HepG2 (cell line): ENCODE measurements around the gene RAPGEF6. TPM values are rescaled to one million over a fixed set of nuclear protein-coding genes. Genes with fewer than 3 reads are reported as not detected.
"Not testable (repeated sequence)": the region's sequence is repeated elsewhere in the genome, so short reads cannot be mapped to it uniquely, and the experiment has no call there.

Experiments used
- ATAC-seq: fragments of 200-7000 bp; cut with Tn5 transposase; 3 replicates; pipeline ENCODE4 v1.9.1; 2020; ENCODE audit warnings: mild to moderate bottlenecking, moderate library complexity
- BruUV-seq: library from RNA; stranded (reverse); fragments of 400-500 nt; replicated peaks from 2 replicates; lab custom pipeline; 2021; lab: Mats Ljungman, UMichigan
- CTCF ChIA-PET: fragments of 300-600 bp; formaldehyde crosslinking; extraction: SDS; loops from one replicate; lab custom pipeline; 2021; ENCODE audit warnings: low total read pairs, inconsistent platforms, low intra/inter-chr PET ratio; lab: Yijun Ruan, JAX
- POLR2A ChIA-PET: fragments of 350-600 bp; sonication (Branson Sonifier 250); formaldehyde crosslinking; loops from one replicate; lab custom pipeline; 2020; ENCODE audit warnings: antibody characterized with exemption, inconsistent platforms; lab: Yijun Ruan, JAX
- DNase-seq: peaks from one replicate; pipeline ENCODE4 v3.0.0-alpha.2; 2015; ENCODE audit warnings: low spot score
- FAIRE-seq: peaks from 3 replicates; lab custom pipeline; 2011; peaks lifted over from hg19 to GRCh38; lab: Jason Lieb, UNC
- H2AFZ ChIP-seq: one replicate; pipeline ENCODE4 v1.6.1; 2011; ENCODE audit warnings: low read length, inconsistent platforms
- H3K27ac ChIP-seq: fragments of 300-600 bp; 3 replicates; pipeline ENCODE4 v1.8.0; 2011; ENCODE audit warnings: mixed run types, mild to moderate bottlenecking, mixed read lengths, low read length, inconsistent platforms; ENCODE audit not compliant: insufficient read depth; ENCODE audit errors: extremely low read length
- H3K27me3 ChIP-seq, 2 experiments: fragments of 200-600 bp in 1 of 2; 2 replicates in 1 of 2; 3 replicates in 1 of 2; pipeline versions ENCODE4 v1.6.0 to v1.8.0; 2011; ENCODE audit warnings: low read length in 2 of 2, mild to moderate bottlenecking in 2 of 2, moderate library complexity in 2 of 2, inconsistent platforms in 1 of 2; ENCODE audit not compliant: insufficient read depth in 2 of 2, control insufficient read depth in 1 of 2
- H3K36me3 ChIP-seq, 2 experiments: fragments of 200-600 bp in 1 of 2; replicated peaks in 1 of 2; 2 replicates in 1 of 2; 3 replicates in 1 of 2; pipeline versions ENCODE4 v1.5.1 to v1.8.0; 2011; ENCODE audit warnings: low read length in 2 of 2, inconsistent platforms in 1 of 2; ENCODE audit not compliant: insufficient read depth in 2 of 2, control insufficient read depth in 1 of 2
- H3K4me1 ChIP-seq: 2 replicates; pipeline ENCODE4 v1.5.1; 2012; ENCODE audit warnings: low read length, inconsistent platforms; ENCODE audit not compliant: insufficient read depth
- H3K4me2 ChIP-seq: 2 replicates; pipeline ENCODE4 v1.6.0; 2011; ENCODE audit warnings: low read depth, low read length, inconsistent platforms
- H3K4me3 ChIP-seq, 3 experiments: fragments of 200-600 bp in 1 of 3; sonication (generic), shearing (Covaris generic) in 1 of 3; replicated peaks in 1 of 3; 2 replicates each; pipeline ENCODE4 v1.5.1; 2011 to 2016; ENCODE audit warnings: low read length in 3 of 3, inconsistent platforms in 2 of 3, low read depth in 2 of 3, mild to moderate bottlenecking in 2 of 3, control low read depth in 1 of 3, mixed read lengths in 1 of 3; ENCODE audit not compliant: insufficient read depth in 1 of 3
- H3K79me2 ChIP-seq: one replicate; pipeline ENCODE4 v1.6.1; 2011; ENCODE audit warnings: low read length, inconsistent platforms; ENCODE audit not compliant: insufficient read depth
- H3K9ac ChIP-seq: 2 replicates; pipeline ENCODE4 v1.6.0; 2011; ENCODE audit warnings: mild to moderate bottlenecking, low read depth, low read length, inconsistent platforms; ENCODE audit not compliant: insufficient read depth
- H3K9me3 ChIP-seq: 2 replicates; pipeline ENCODE4 v1.5.1; 2012; ENCODE audit warnings: mild to moderate bottlenecking, low read length
- H4K20me1 ChIP-seq: 2 replicates; pipeline ENCODE4 v1.6.0; 2011; ENCODE audit warnings: inconsistent platforms, mild to moderate bottlenecking, low read length, moderate library complexity; ENCODE audit not compliant: insufficient read depth
- FOSL2 ChIP-seq: sonication (generic); formaldehyde crosslinking; IDR thresholded peaks from 2 replicates; pipeline ENCODE4 v1.4.0; 2020; ENCODE audit warnings: missing genetic modification reagents
- HDAC1 ChIP-seq: sonication (generic); formaldehyde crosslinking; IDR thresholded peaks from 2 replicates; pipeline ENCODE4 v1.5.1; 2020; ENCODE audit warnings: mild to moderate bottlenecking, missing genetic modification reagents
- HNRNPH1 ChIP-seq: fragments of 200-400 bp; formaldehyde crosslinking; optimal IDR thresholded peaks from 2 replicates; pipeline ENCODE3; 2017; ENCODE audit warnings: mild to moderate bottlenecking, low read depth, low read length
- IRF1 ChIP-seq: sonication (generic); formaldehyde crosslinking; IDR thresholded peaks from 2 replicates; pipeline ENCODE4 v1.4.0; 2020; ENCODE audit warnings: low read depth, mild to moderate bottlenecking, missing genetic modification reagents
- JARID2 ChIP-seq: sonication (generic); formaldehyde crosslinking; IDR thresholded peaks from 2 replicates; pipeline ENCODE4 v1.8.1; 2023; ENCODE audit warnings: missing genetic modification reagents, inconsistent platforms; ENCODE audit not compliant: insufficient replicate concordance
- PHB2 ChIP-seq: fragments of 450-650 bp; IDR thresholded peaks from 2 replicates; pipeline ENCODE4 v1.6.1; 2018; ENCODE audit not compliant: partially characterized antibody
- POLR2G ChIP-seq: fragments of 200-400 bp; formaldehyde crosslinking; IDR thresholded peaks from 2 replicates; pipeline ENCODE4 v1.6.1; 2018; ENCODE audit warnings: mild to moderate bottlenecking, low read depth, low read length, moderate library complexity
- RXRB ChIP-seq: IDR thresholded peaks from 2 replicates; pipeline ENCODE4 v1.6.1; 2016; ENCODE audit warnings: borderline replicate concordance, missing genetic modification reagents, missing compliant biosample characterization
- SAP130 ChIP-seq: IDR thresholded peaks from 2 replicates; pipeline ENCODE4 v1.6.1; 2016; ENCODE audit warnings: low read depth
- THAP8 ChIP-seq: sonication (generic); formaldehyde crosslinking; IDR thresholded peaks from 2 replicates; pipeline ENCODE4 v1.5.1; 2020; ENCODE audit warnings: missing genetic modification reagents, mild to moderate bottlenecking, borderline replicate concordance
- ZGPAT ChIP-seq: IDR thresholded peaks from 2 replicates; pipeline ENCODE4 v1.6.1; 2016; ENCODE audit warnings: mild to moderate bottlenecking
- ZNF576 ChIP-seq: sonication (generic); formaldehyde crosslinking; IDR thresholded peaks from 2 replicates; pipeline ENCODE4 v1.4.0; 2020; ENCODE audit warnings: mild to moderate bottlenecking, missing genetic modification reagents
- ZNF83 ChIP-seq: sonication (generic); formaldehyde crosslinking; IDR thresholded peaks from 2 replicates; pipeline ENCODE4 v1.4.0; 2020; ENCODE audit warnings: missing genetic modification reagents, mild to moderate bottlenecking, borderline replicate concordance
- WGBS: methylation state at CpG from one replicate; pipeline ENCODE4 v1.1.6; 2017; ENCODE audit warnings: low lambda C conversion rate; 5-methylcytosine and 5-hydroxymethylcytosine counted together
- in situ Hi-C: cut with HindIII; loops from 2 replicates; pipeline ENCODE4 v1.10.0; 2017; ENCODE audit warnings: low pct_unique_long_range_greater_than_20kb; ENCODE audit not compliant: extremely low pct_ligation_motif_present
- intact Hi-C: fragments of 100-400 bp; cut with micrococcal nuclease; formaldehyde crosslinking; loops from one replicate; pipeline ENCODE4 v1.10.0; 2022; ENCODE audit not compliant: unreplicated experiment
- polyA plus RNA-seq, 8 experiments: library from polyadenylated mRNA; depleted of rRNA in 3 of 8; stranded (reverse) in 7 of 8; unstranded in 1 of 8; fragments of >200 nt; fragmentation: Illumina TruSeq in 4 of 8; extraction: Trizol in 4 of 8; gene quantifications; 2 replicates each; pipeline versions ENCODE4 v1.2.1 to v1.2.3, GENCODE V29; 2011 to 2016; ENCODE audit warnings: low read depth in 4 of 8, missing spikeins in 1 of 8, mixed read lengths in 1 of 8; ENCODE audit not compliant: insufficient read depth in 1 of 8
- total RNA-seq, 5 experiments: library from RNA; depleted of rRNA; stranded (reverse); fragments of >200 nt; fragmentation: Illumina TruSeq; extraction: Trizol; gene quantifications; 2 replicates each; pipeline ENCODE4 v1.2.3, GENCODE V29; 2016; ENCODE audit warnings: low read depth in 1 of 5

The RAPGEF6 gene
- total and polyA plus RNA-seq, 2 of the 13 experiments (the other 11 are each of a cell fraction or from before 2014, with no cell fraction given): 7.7 to 24.6 TPM

- TF ChIP-seq ZGPAT (CRISPR knock-in tag) (peak; percentile 14; the same call in 1 of the 2 replicates), FOSL2 (CRISPR knock-in tag) (peak; percentile 40; the same call in 1 of the 2 replicates)
- TF ChIP-seq, all 625 proteins: peak for 2; not testable (repeated sequence) for 623
- CTCF ChIA-PET, intact Hi-C loops, ATAC-seq, H4K20me1 ChIP-seq, H3K27me3 ChIP-seq, H3K4me3 ChIP-seq, BruUV-seq, H3K36me3 ChIP-seq, DNase-seq, H3K9me3 ChIP-seq, FAIRE-seq, H2AFZ ChIP-seq: not testable (repeated sequence)
- Histone ChIP-seq H3K9ac (peak overlapping the region; percentile 31; the same call in 1 of the 2 replicates), H3K79me2 (peaks cover 23% of the 10 kb centered on the region), H3K4me1 (peaks cover 71% of the 10 kb centered on the region), H3K27ac (peak overlapping the region; percentile 88), H3K4me2 (peak overlapping the region; percentile 57; the same call in 1 of the 2 replicates)
- POLR2A ChIA-PET: interaction anchor here (1.7 kb wide), 1 partner anchor 68 kb away, joined by 5 read pairs; no protein-coding TSS in a partner anchor
- WGBS: 90% methylated on average over 2 of the region's 2 CpGs
- in situ Hi-C loops: loop anchor here (5.0 to 25.0 kb wide), 3 partner anchors 103 to 493 kb away; partner anchors contain the start of gene LYRM7
These were observed 254.8 kb downstream of the RAPGEF6 start for GRCh38 chr5:131380238-131380637.

GRCh38 chr5:131379723-131380122 is 255.3 kb downstream of the RAPGEF6 start:
- Histone ChIP-seq H3K4me1 (peaks cover 74% of the 10 kb centered on the region), H3K27ac (peak overlapping the region; percentile 88), H2AFZ (no peak overlapping the region), H3K4me2 (peak overlapping the region; percentile 57), H3K36me3 (no peaks in the 10 kb centered on the region), H3K79me2 (peaks cover 23% of the 10 kb centered on the region), H3K9ac (peak overlapping the region; percentile 66), H3K4me3 (peak overlapping the region in 2 of 3 experiments; percentile 13 to 32; a peak in 2 of 6 replicates), H4K20me1 (no peaks in the 10 kb centered on the region), H3K27me3 (no peaks in the 10 kb centered on the region), H3K9me3 (no peaks in the 10 kb centered on the region)
- ChIA-PET POLR2A (interaction anchor here (1.7 kb wide), 1 partner anchor 67 kb away, joined by 5 read pairs; no protein-coding TSS in a partner anchor), CTCF (no interaction called here)
- in situ Hi-C loops: loop anchor here (5.0 to 25.0 kb wide), 3 partner anchors 102 to 492 kb away; partner anchors contain the start of gene LYRM7
- ATAC-seq (peak; percentile 86), FAIRE-seq (no peak), DNase-seq (peak; percentile 83)
- WGBS: 30% methylated on average over 7 of the region's 7 CpGs
- intact Hi-C loops: no loop called here
- BruUV-seq: no TSS peak
- TF ChIP-seq PHB2: no peak
- no peak for TF ChIP-seq ZNF576 (CRISPR knock-in tag)
- no peak for TF ChIP-seq JARID2 (CRISPR knock-in tag)
- no peak for TF ChIP-seq HNRNPH1
- TF ChIP-seq IRF1 (CRISPR knock-in tag): no peak
- TF ChIP-seq THAP8: no peak
- TF ChIP-seq RXRB: peak; percentile 31; the same call in 1 of the 2 replicates
- TF ChIP-seq HDAC1 (CRISPR knock-in tag): no peak
- no peak for TF ChIP-seq ZNF83 (CRISPR knock-in tag)
- TF ChIP-seq SAP130: peak; percentile 53
- no peak for TF ChIP-seq POLR2G
